Breast epithelium (tissue), 4 donors: ENCODE data around the gene ZNF592. TPM values are rescaled to one million over a fixed set of nuclear protein-coding genes. Genes with fewer than 3 reads are reported as not detected.

Source experiments
- DNase-seq, 2 donors: peaks; one replicate each; pipeline ENCODE4 v3.0.0-alpha.2; 2019; ENCODE audit warnings: low spot score in 2 of 2
- H3K27ac ChIP-seq, 2 donors: fragments of 200-600 bp; sonication (generic) in 1 of 2; one replicate each; pipeline ENCODE4 v1.5.1; 2016 to 2019; ENCODE audit warnings: mild to moderate bottlenecking in 1 of 2
- H3K27me3 ChIP-seq, 2 donors: fragments of 200-600 bp; sonication (generic) in 1 of 2; one replicate each; pipeline versions ENCODE4 v1.5.1 to v1.6.0; 2017 to 2019; ENCODE audit warnings: control low read depth in 1 of 2, mild to moderate bottlenecking in 1 of 2
- H3K36me3 ChIP-seq: fragments of 200-600 bp; one replicate; pipeline ENCODE4 v1.5.1; 2019
- H3K4me1 ChIP-seq, 2 donors: fragments of 200-600 bp; sonication (generic); one replicate each; pipeline ENCODE4 v1.5.1; 2016 to 2019; ENCODE audit warnings: control low read depth in 1 of 2
- H3K4me3 ChIP-seq, 3 donors: fragments of 200-600 bp; sonication (generic); 1 replicate in 2 of 3; 2 replicates in 1 of 3; pipeline ENCODE4 v1.5.1; 2016 to 2019; ENCODE audit warnings: mild to moderate bottlenecking in 3 of 3, moderate library complexity in 2 of 3
- H3K9me3 ChIP-seq, 2 donors: fragments of 200-600 bp; sonication (generic) in 1 of 2; one replicate each; pipeline ENCODE4 v1.5.1; 2016 to 2019; ENCODE audit warnings: control low read depth in 1 of 2
- CTCF ChIP-seq, 3 donors: fragments of 450-650 bp; IDR thresholded peaks; one replicate each; pipeline ENCODE4 v1.5.1; 2016 to 2017; ENCODE audit warnings: antibody characterized with exemption in 3 of 3, mild to moderate bottlenecking in 3 of 3, moderate library complexity in 3 of 3
- POLR2A ChIP-seq: fragments of 450-650 bp; IDR thresholded peaks from one replicate; pipeline ENCODE4 v1.6.1; 2016; ENCODE audit warnings: antibody characterized with exemption, mild to moderate bottlenecking, moderate library complexity
- POLR2AphosphoS5 ChIP-seq, 3 donors: sonication (generic); formaldehyde crosslinking; IDR thresholded peaks; one replicate each; pipeline ENCODE4 v1.6.1; 2017; ENCODE audit warnings: antibody characterized with exemption in 3 of 3
- intact Hi-C: fragments of 100-400 bp; cut with DNase I; formaldehyde crosslinking; loops from one replicate; pipeline ENCODE4 v1.15.1; 2023; ENCODE audit warnings: low total_unique reads
- total RNA-seq, 3 donors: library from RNA; depleted of rRNA; stranded (reverse); fragments of >200 nt; gene quantifications; one replicate each; pipeline ENCODE4 v1.1.0, GENCODE V29; 2016

The ZNF592 gene
- total RNA-seq, 3 donors from 2014 or later, result 14.1 to 18.4 (median 18.2) TPM

- Histone ChIP-seq H3K4me3 (no peak overlapping the region), H3K27me3 (no peaks in the 10 kb centered on the region), H3K9me3 (no peaks in the 10 kb centered on the region), H3K36me3 (no peaks in the 10 kb centered on the region), H3K4me1 (no peaks in the 10 kb centered on the region), H3K27ac (no peak overlapping the region)
- DNase-seq, result no peak
- intact Hi-C loops, result no loop called here
- TF ChIP-seq POLR2A (no peak), CTCF (IDR thresholded peaks at IDR 0.05) (no peak), POLR2AphosphoS5 (IDR thresholded peaks at IDR 0.05) (no peak)
Observed at GRCh38 chr15:84835661-84836337, 87.4 kb downstream of the ZNF592 start.

GRCh38 chr15:84836844-84837243 lies 88.5 kb downstream of the ZNF592 start:
- Histone ChIP-seq H3K36me3 (no peaks in the 10 kb centered on the region), H3K27ac (no peak overlapping the region), H3K9me3 (no peaks in the 10 kb centered on the region), H3K27me3 (no peaks in the 10 kb centered on the region), H3K4me1 (no peaks in the 10 kb centered on the region), H3K4me3 (no peak overlapping the region)
- intact Hi-C loops, result no loop called here
- no peak for DNase-seq
- TF ChIP-seq POLR2AphosphoS5 (IDR thresholded peaks at IDR 0.05) (no peak), POLR2A (no peak), CTCF (IDR thresholded peaks at IDR 0.05) (no peak)

DNA sequence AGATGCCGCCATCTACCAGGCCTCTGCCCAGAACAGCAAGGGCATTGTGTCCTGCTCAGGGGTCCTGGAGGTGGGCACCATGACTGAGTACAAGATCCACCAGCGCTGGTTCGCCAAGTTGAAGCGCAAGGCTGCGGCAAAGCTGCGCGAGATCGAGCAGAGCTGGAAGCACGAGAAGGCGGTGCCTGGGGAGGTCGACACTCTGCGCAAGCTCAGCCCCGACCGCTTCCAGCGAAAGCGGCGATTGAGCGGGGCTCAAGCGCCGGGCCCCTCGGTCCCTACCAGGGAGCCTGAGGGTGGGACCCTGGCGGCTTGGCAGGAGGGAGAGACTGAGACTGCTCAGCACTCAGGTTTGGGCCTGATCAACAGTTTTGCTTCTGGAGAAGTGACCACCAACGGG lies 91.3 kb downstream of the ZNF592 start:
- no peaks in the 10 kb centered on the region for H3K36me3 ChIP-seq
- H3K9me3 ChIP-seq, result no peaks in the 10 kb centered on the region
- intact Hi-C loops, result no loop called here
- TF ChIP-seq POLR2AphosphoS5 (IDR thresholded peaks at IDR 0.05), result no peak
- TF ChIP-seq POLR2A, result no peak
- TF ChIP-seq CTCF (IDR thresholded peaks at IDR 0.05), result no peak
- H3K27me3 ChIP-seq, result no peaks in the 10 kb centered on the region
- H3K27ac ChIP-seq, result no peak overlapping the region
- no peak for DNase-seq
- H3K4me3 ChIP-seq, result no peak overlapping the region
- H3K4me1 ChIP-seq, result no peaks in the 10 kb centered on the region

- intact Hi-C loops, result no loop called here
- Histone ChIP-seq H3K36me3 (no peaks in the 10 kb centered on the region), H3K4me3 (no peak overlapping the region), H3K4me1 (no peaks in the 10 kb centered on the region), H3K27me3 (no peaks in the 10 kb centered on the region), H3K9me3 (no peaks in the 10 kb centered on the region), H3K27ac (peak overlapping the region; percentile 57 to 71)
- TF ChIP-seq POLR2A (no peak), POLR2AphosphoS5 (IDR thresholded peaks at IDR 0.05) (no peak), CTCF (IDR thresholded peaks at IDR 0.05) (no peak)
- DNase-seq, result no peak
Observed at GRCh38 chr15:84840255-84840654, 91.9 kb downstream of the ZNF592 start.

DNA sequence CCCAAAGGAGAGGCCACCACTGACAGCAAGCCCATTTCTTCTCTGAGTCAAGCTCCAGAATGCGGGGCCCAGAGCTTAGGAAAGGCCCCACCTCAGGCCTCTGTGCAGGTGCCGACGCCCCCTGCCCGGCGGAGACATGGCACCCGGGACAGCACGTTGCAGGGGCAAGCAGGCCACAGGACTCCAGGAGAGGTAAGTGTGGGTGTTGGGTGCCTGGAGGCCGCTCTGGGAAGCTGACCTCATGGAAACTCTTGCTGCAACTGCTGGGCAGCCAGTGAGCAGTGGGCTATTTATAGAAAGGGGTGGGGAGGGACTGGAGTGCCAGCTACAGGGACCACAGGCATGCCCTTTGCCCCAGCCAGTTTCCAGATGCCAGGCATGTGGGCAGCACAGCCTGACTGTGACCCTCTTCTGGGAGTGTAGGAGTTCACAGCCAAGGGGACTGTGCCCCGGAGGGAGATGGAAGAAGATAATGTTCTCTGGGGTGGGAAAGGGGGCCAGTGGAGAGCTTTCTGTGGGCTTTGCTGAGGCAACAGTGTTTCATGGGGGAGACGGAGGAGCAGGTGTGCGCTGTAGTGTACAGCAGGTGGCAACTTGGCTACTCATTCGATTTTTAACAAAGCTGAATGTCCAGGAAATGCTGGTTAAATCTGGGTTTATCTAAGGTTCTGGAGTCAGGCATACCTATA lies 92.5 kb downstream of the ZNF592 start:
- H3K36me3 ChIP-seq, result no peaks in the 10 kb centered on the region
- intact Hi-C loops, result no loop called here
- peak in 1 of 3 donors; percentile 44 for TF ChIP-seq POLR2AphosphoS5 (IDR thresholded peaks at IDR 0.05)
- no peak for TF ChIP-seq CTCF (IDR thresholded peaks at IDR 0.05)
- H3K4me1 ChIP-seq, result no peaks in the 10 kb centered on the region
- H3K27me3 ChIP-seq, result no peaks in the 10 kb centered on the region
- H3K9me3 ChIP-seq, result no peaks in the 10 kb centered on the region
- DNase-seq, result peak in 1 of 2 donors; percentile 67
- H3K4me3 ChIP-seq, result no peak overlapping the region
- H3K27ac ChIP-seq, result peak overlapping the region; percentile 57 to 71
